Measurements from ENCODE around the gene VPS36.

Gene VPS36

DNA sequence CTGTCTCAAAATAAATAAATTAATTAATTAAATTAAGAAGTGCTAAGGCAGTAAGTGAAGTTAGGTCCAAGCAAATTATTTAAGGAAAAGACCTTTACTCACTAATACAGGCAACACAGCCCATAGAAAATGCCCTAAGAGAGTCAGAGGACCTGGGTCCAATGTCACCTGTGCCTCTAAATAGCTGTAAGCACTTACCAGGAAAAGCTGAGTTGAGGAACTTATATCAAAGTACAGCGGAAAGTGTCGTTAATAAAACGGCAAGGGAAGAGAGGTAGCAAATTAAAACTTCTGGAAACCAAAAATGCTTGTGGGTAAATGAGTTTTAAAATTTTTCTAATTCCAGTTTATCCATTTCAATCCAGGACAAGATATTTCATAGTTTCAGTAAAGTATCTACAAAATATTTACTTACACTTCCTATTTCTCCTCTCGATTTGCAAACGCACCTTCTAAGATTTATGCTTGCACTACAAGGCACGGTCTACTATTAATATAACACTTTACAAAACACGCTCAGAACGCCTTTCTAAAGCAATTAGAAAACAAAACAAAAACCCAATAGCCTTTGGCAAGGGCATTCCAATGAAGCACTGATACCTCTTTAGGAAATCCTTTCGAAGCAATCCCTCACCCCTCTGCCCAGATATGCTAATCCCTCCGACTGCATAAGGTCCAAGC, 963 bp downstream of the VPS36 start:
- H3K27ac ChIP-seq, result peak overlapping the region; percentile 79
- TF ChIP-seq ZFX (IDR thresholded peaks at IDR 0.05; ENCODE audit: borderline replicate concordance) (no peak), CTCF (IDR thresholded peaks at IDR 0.05) (no peak)

DNA sequence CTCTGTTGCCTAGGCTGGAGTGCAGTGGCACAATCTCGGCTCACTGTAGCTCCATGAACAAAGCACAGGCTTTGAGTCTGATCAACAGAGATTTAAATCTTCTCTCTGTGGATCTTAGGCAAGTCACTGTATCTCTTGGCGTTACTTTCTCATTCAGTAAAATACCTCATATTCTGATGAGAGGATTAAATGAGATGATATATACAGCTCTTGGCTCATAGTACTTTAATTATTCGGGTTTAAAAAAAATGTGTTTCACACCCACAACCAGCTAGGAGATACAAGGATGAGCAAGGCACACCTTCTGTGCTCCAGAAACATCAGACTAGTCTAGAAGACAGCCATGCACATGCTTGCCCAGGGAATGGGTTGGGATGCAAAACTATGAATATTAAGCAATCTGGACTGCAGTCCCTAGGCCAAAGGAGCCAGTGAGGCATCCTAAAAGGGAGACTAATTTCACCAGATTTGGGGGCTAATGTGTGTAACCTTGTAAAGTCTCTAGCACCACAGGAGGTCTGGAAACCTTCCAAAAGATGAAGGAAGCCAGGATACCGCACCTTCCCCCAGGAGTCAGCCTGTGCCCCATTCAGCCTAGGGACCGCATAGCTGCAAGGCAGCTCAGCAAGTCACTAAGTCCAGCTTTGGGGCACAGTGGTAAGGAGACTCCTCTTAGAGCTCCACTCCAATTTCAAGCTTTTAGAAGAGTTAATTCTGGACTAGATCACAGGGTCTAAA, 2.5 kb downstream of the VPS36 start:
- no peak for TF ChIP-seq ZFX (IDR thresholded peaks at IDR 0.05; ENCODE audit: borderline replicate concordance)
- TF ChIP-seq CTCF (IDR thresholded peaks at IDR 0.05), result no peak

GRCh38 chr13:52447354-52447753, 3.1 kb downstream of the VPS36 start:
- no peak overlapping the region for H3K27ac ChIP-seq
- TF ChIP-seq CTCF (IDR thresholded peaks at IDR 0.05), result no peak
- TF ChIP-seq ZFX (IDR thresholded peaks at IDR 0.05; ENCODE audit: borderline replicate concordance), result no peak

More for the DNA sequence above, 2.5 kb downstream of the VPS36 start:
- H3K27ac ChIP-seq, result no peak overlapping the region

- no peak for TF ChIP-seq CTCF (IDR thresholded peaks at IDR 0.05)
- no peak for TF ChIP-seq ZFX (IDR thresholded peaks at IDR 0.05; ENCODE audit: borderline replicate concordance)
- H3K27ac ChIP-seq, result peak overlapping the region; percentile 65
Observed at GRCh38 chr13:52446265-52446664, 4.2 kb downstream of the VPS36 start.

DNA sequence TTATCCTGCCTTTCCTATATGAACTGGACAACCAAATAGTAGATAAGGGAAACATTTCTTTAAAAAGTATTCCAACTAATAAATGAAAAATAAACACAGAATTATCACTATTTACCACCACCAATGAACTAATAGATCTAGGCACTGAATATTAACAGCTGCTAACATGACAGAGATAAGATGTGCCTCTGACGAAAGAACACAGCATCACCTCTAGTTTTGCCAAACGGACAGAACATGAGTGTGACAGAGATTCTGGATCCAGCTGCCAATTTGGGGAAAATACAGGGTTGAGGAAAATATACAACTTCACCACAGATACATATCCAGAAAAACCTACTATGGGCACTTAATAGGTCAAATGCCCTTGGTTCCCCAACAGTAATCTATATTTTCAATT, 18.0 kb downstream of the VPS36 start:
- no peak overlapping the region for H3K27ac ChIP-seq
- TF ChIP-seq ZFX (IDR thresholded peaks at IDR 0.05; ENCODE audit: borderline replicate concordance) (no peak), CTCF (IDR thresholded peaks at IDR 0.05) (no peak)

DNA sequence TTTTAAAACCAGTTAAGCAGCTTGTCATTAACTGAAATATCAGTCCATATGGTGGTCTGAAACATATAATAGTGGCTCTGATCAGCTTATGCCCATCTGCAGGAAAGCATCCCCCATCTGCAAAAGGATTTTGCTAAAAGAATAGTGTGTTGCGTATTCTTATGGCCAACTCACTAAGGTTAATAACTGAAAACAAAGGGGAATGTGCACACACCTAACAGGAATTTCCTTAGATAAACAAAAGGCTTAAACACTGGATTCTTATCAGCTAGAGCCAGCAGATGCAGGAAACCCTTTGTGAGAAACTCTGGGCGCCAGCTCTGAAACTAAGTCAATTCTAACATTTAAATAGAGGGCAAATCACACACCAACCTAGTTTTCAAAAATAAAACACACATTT, 22.1 kb downstream of the VPS36 start:
- H3K27ac ChIP-seq, result no peak overlapping the region
- no peak for TF ChIP-seq CTCF (IDR thresholded peaks at IDR 0.05)

- no peak for TF ChIP-seq CTCF (IDR thresholded peaks at IDR 0.05)
- TF ChIP-seq ZFX (IDR thresholded peaks at IDR 0.05; ENCODE audit: borderline replicate concordance), result no peak
- no peak overlapping the region for H3K27ac ChIP-seq
Observed at GRCh38 chr13:52421216-52421615, 29.2 kb downstream of the VPS36 start.

Measured in 22Rv1 (cell line).